Activated CD8-positive, alpha-beta memory T cell treated with anti-CD3 and anti-CD28 coated beads, Interleukin-2, amount 50 U/mL, for 24 hours (primary cell): ENCODE results near the gene AKNAD1.
"Not testable (repeated sequence)": the region's sequence is repeated elsewhere in the genome, so short reads cannot be mapped to it uniquely, and the experiment has no call there.

Source experiments
- DNase-seq: peaks from one replicate; pipeline ENCODE4 v3.0.0-alpha.2; 2020; ENCODE audit errors: extremely low read depth

AKNAD1 gene

DNA sequence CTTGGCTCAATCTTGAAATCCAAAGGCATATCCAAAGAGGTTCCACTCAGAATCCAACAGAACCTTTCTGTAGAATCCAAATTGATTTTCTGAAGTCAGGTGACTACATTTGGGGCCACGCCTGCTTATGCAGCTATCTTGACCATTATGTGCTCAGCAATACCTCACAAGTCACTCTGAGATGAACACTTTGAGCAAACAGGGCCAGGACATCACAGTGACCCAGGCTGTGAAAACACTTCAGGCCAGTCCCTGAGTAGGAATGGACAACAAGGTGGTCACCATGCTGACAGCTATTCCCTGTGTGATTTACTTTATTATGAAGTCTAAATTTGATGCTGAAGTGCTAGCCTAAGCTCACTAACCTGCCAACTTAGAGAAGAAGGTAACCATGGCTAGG, at the start of gene AKNAD1:
TSS of gene AKNAD1 (minus strand) at position 101 of the 400 bp plus-strand sequence. CDS start 4,430 bp downstream, outside the sequence.
- DNase-seq: no peak

DNA sequence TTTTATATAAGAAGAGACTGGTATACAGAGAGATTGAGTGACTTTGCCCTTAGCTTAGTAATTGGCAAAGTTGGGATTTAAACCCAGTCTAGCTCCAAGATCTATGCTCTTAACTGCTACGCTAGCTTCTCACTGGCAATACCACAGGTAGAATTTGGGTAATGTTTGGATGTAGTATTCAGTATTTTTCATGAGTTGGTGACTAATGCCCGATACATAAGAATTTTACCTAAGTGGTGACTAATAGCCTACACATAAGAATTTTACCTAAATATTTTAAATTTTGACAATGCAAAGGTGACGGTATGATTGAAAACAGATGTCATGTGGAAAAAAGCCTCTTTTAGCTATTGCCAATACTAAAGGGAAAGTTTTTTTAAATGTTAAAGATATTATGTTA, 44.2 kb upstream of the AKNAD1 start:
- DNase-seq: no peak

GRCh38 chr1:108897865-108898720, 41.2 kb upstream of the AKNAD1 start:
- DNase-seq: no peak

- DNase-seq: no peak
These were observed 39.6 kb upstream of the AKNAD1 start for GRCh38 chr1:108896146-108897145.

- DNase-seq: no peak
These were observed 36.2 kb upstream of the AKNAD1 start for GRCh38 chr1:108893141-108893530.

DNA sequence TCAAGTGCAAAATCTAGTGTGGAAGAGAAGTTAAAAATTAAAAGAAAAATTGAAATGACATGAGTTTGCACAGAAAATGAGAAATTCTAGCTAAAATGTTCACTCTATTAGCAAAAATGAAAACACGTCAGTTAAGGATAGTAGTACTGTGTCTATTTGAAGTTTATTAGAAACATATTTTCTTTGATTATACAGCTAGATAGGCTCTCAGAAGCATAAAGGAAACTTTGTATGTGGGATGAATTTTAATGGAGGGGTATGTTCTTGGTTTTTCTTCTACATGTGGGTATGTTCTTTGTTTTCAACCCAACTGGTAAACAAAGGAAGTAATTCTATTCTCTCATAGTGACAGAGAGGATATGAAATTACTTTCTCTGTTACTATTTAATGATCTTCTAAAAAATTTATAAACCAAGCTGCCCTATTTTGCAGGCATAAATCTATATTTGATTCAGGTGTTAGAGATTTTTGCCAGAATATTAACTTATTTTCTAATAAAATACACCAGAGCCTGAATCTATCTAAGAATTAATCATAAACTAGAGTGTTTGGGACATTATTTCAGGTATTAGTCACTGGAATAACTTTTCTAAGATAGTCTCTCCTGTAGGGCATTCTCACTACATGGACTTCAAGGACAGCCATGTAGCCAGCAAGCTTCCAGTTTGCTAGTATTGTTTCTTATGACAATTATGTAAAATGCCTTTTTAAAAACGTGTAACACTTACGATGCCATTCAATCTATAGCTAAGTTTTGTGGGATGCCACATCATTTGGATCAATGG, 35.7 kb upstream of the AKNAD1 start:
- DNase-seq: no peak

GRCh38 chr1:108889706-108890384, 33.0 kb upstream of the AKNAD1 start:
- DNase-seq: no peak

DNA sequence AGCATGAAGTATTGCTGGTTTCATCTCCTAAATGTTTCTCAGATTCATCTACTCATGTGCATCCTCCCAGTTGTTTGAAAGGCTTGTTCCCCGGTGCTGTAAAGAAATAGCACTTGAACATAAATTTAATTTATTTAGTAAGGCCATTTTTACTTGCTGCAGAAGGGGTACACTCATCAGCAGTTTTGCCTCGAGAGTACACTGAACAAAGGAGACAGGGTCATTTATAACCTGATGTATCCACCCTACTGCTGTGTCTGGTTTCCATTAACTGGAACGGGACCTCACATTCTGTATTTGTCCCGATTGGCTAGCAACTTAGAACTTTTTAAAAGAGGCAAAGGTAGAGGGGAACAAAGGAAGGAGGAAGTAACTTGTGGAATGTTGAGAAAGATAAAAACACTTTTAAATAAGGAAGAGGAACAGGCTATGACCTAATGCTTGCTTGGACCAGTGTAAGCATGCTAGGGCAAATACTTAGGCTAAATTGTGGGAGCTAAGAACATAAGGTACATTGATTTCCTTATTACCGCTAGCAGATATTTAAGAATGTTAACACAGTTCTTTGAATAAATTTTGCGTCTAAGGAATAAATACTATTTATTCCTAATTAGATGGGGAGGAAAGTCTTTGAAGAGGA, 32.2 kb upstream of the AKNAD1 start:
- DNase-seq: not testable (repeated sequence)

GRCh38 chr1:108886292-108886691, 29.4 kb upstream of the AKNAD1 start:
- no peak for DNase-seq

GRCh38 chr1:108884968-108885367, 28.1 kb upstream of the AKNAD1 start:
- no peak for DNase-seq

DNA sequence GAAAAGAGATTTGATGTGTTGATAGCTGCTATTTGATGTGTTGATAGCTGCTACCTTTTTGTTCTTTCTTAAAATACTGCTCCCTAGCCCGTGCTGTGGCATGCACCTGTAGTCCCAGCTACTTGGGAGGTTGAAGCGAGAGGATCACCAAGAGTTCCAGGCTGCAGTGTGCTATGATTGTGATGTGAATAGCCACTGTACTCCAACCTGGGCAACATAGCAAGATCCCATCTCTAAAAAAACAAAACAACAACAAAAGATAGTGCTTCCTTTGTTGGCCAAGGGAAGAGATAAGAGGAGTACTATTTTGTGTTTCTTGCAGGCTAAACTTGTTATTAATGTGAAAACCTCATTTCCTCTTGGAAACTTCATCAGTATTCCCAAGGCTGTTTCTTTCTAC, 25.9 kb upstream of the AKNAD1 start:
- no peak for DNase-seq

DNA sequence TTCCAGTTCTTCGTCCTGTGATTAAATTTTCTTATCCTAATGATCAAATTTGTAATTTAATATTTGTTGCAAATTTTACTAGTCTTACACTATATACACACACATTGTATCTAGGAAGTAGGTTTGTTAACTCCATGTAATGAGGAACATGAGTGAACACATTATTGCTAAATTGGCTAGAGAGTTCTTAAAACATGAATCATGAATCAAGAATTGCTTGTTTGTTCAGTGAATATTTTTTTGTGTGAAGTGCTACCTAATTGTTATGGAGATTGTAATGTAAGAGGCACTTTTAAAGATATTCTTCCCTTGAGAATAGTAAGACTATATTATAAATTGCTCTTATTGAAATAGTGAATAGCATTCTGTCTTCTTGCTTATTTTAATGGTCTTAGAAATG, 24.5 kb upstream of the AKNAD1 start:
- no peak for DNase-seq

DNA sequence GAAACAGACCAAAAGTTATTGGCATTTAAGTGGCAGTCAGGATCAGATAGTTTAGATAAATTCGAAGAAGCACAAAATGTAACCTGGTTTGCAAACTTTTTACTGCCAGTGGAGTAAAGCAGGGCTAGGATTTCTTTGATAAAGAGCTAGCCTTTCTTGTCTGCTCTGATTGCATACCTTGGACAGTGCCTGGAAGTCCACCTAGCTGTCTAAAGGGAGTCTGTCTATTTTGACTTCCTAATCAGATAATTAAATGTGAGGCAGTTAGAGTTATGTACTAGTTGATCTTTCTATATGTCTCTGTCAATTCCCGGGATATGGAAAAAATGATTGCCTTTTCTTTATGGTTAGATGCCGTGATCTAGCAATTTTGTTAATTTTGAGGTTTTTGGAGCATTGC, 24.0 kb upstream of the AKNAD1 start:
- DNase-seq: no peak

GRCh38 chr1:108878678-108879077, 21.8 kb upstream of the AKNAD1 start:
- no peak for DNase-seq

DNA sequence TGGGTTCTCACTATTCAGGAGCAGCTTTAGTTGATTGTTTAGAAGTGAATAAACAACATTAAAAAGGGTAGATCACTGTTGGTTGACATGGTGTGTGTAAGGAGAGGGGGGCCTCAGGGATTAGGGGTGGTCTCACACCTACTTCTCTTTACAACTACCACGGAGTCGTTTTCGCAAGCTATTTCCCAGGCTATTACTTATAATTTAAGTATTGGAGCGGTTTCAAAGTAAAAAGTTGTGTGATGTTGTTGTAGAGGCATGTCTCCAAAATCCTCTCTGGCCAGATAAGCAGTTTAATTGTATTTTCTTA, 21.2 kb upstream of the AKNAD1 start:
- no peak for DNase-seq

DNA sequence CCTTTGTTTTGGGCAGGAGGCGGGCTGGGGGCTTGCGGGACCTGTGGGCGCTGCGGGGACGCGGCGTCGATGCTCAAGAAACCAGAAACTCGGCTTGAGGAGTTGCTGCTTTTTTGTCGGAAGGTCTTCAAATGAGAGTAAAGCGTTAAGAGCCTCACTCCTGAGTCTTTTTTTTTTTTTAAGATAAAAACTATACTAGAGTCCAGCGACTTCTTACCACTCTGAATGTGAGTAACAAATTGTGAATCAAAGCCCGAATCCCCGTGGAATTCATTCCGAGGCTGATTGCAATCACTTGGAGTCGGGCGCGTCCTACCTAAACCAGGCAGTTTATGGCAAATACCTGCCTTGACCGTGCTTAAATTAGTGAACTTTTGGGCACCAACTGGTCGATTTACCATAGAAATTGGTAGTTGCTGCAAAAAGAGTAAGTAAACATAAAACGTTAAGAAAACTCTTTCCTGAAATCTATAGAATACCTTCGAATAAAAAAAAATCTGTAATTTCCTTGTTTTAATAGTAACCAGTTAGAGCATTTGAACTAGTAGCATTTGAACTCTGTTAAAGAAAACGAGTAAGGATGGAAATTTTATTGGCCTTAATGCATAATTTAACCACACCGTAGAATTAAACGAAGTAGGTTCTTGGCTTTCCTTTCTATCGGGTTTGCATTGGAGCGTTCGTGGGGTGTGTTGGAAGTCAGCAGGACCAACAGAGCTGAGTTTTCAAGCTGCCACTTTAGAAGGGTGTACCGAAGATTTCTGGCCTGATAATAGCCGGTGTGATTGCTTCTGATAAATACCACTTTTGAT, 20.7 kb upstream of the AKNAD1 start:
- DNase-seq: no peak

- DNase-seq: no peak
These were observed 14.3 kb upstream of the AKNAD1 start for GRCh38 chr1:108871050-108871724.

- DNase-seq: no peak
These were observed 8.5 kb upstream of the AKNAD1 start for GRCh38 chr1:108865316-108865910.

DNA sequence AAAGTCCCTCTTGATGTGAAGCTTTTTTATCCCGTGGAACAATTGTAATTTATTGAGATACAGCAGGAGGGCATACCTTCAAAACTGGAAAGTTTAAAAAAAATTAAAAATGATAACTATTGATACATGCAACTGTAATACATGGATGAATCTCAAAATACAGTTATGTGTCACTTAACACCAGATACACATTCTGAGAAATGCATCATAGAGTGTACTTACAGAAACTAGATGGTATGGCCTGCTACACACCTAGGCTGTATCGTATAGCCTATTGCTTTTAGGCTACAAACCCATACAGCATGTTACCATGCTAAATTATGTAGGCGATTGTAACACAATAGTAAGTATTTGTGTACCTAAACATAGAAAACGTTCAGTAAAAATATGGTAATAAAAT, 7.1 kb upstream of the AKNAD1 start:
- DNase-seq: no peak
